GM18861 (cell line): ENCODE results near the gene SNAP91.
"Not testable (repeated sequence)": the region's sequence is repeated elsewhere in the genome, so short reads cannot be mapped to it uniquely, and the experiment has no call there.

Experiments used
- ATAC-seq: cut with Tn5 transposase; IDR thresholded peaks from one replicate; pipeline ENCODE4 v1.9.1; 2021; ENCODE audit not compliant: unreplicated experiment

Gene SNAP91

DNA sequence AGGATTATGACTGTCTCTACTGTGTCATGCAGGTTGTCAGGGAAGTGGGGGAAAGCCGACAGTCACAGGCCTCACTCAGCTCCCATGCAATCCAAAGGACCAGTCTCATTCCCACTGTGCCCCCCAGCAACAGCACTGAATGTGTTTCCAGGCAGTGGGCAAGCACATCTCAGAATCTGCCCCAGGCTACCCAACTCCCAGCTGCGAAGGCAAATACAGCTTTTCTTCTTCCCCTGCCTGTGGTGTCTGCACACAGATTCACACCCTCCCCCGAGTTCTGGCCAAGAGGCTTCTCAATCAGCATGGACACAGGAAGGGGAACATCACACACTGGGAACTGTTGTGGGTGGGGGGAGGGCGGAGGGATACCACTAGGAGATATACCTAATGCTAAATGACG lies 75.3 kb downstream of the SNAP91 start:
- ATAC-seq, result no peak

- ATAC-seq, result no peak
These were observed 75.8 kb downstream of the SNAP91 start for GRCh38 chr6:83633149-83633548.

- ATAC-seq, result not testable (repeated sequence)
These were observed 79.0 kb downstream of the SNAP91 start for GRCh38 chr6:83629908-83630307.

GRCh38 chr6:83615025-83615999 lies 93.6 kb downstream of the SNAP91 start:
- ATAC-seq, result peak; percentile 59

GRCh38 chr6:83613378-83613777 lies 95.5 kb downstream of the SNAP91 start:
- no peak for ATAC-seq

- no peak for ATAC-seq
These were observed 99.7 kb downstream of the SNAP91 start for GRCh38 chr6:83609248-83609647.

DNA sequence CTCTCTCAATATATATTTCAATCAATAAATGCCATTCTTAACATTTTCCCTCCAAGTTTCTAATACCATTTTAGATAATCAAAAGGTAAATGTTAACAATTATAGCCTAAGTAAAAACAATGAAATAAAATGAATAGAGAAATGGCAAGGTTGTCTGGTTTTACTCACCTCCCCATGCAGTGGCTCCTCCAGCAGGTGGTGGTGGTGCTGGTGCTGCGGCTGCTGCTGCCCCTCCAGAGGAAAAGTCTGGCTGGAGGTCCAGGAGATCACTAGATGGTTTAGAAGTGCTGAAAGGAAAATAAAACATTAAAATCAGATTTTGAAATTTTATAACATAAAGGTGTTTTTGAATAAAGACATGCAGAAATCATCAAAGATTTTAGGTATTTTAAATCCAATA lies 103.4 kb downstream of the SNAP91 start:
- ATAC-seq, result no peak

DNA sequence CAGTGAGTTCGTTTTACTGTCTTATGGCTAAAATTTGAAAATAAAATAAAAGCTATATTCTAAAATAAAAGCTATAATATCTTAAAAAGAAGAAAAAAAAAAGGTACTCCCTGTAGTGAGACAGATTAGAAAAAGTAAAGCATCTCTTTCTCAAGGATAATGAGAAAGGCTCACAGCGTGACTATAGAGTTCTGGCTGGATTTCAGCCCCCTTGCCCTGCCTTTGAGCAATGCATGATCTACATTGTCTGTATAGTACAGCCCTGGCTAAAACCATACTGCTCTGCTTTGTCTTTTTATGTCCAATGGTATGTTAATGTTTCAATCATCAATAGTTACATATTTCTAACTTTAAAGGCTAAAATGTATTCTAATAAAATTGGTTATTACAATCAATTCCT lies 105.3 kb downstream of the SNAP91 start:
- no peak for ATAC-seq

GRCh38 chr6:83601119-83601518 lies 107.8 kb downstream of the SNAP91 start:
- no peak for ATAC-seq

DNA sequence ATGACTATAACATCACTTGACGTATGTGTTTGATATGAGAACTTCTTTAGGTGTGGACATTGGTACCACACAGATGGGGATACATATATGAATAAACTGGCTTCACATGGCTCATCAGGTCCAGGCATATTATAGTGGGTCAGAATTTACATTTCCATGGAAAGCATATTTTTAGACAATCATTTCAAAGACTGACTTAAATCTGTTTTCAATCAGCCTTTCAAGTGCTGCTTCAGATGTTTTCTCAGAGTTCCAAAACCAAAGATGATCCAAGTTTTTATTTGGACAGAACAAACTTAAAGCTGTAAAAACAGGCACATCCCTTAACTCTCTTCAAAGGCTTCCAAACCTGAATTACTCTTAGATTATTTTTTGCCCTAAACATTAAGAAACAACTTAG lies 108.4 kb downstream of the SNAP91 start:
- ATAC-seq, result no peak

DNA sequence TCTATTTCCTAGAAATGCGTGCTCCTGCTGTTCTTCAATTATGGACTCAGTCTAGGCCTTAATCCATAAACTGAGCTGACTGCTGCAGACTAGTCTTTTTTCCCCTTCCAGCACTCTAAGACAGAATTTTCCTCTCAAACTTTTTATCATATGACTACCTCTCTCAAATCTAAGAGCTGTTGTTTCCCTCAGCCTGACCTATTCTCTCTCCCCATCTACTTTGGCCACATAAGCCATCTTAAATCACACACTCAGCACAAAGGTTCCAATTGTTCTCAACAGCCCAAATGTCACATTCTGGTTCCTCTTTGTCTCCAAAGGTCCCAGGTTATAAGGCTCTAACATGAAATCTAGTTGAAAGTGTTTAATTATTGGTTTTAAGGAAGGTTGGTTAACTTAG lies 111.4 kb downstream of the SNAP91 start:
- no peak for ATAC-seq

DNA sequence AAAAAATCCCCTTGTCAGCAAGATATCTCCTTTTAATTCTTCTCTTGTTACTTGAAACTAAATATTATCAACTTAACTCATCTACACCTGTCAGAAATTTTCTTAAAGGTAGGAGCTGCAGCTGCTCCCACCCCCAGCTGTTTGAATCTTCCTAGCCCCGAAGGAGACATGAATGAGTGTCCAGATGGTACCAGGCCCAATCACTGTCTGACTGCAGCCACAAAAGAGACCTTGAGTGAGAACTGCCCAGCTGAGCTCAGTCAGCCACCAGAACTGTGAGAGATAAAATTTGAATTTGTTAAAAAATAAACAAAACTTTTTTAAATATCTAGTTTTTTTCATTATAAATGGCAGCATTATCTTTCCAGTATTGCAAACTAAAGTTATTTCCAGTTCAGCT lies 111.8 kb downstream of the SNAP91 start:
- no peak for ATAC-seq

DNA sequence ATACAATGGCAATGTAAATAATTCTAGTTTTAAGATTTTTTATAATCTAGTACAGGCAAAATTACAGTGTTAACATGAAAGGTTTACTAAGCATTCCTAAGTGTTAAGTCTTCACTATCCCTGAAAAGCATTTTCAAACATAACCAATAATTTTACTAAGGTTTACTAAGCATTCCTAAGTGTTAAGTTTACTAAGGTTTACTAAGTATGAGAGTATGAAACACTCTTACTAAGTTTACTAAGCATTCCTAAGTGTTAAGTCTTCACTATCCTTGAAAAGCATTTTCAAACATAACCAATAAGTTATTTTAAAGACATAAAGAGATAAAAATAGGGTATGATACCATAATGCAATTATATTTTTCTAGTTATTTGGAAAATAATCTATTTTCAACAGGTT lies 114.0 kb downstream of the SNAP91 start:
- no peak for ATAC-seq

DNA sequence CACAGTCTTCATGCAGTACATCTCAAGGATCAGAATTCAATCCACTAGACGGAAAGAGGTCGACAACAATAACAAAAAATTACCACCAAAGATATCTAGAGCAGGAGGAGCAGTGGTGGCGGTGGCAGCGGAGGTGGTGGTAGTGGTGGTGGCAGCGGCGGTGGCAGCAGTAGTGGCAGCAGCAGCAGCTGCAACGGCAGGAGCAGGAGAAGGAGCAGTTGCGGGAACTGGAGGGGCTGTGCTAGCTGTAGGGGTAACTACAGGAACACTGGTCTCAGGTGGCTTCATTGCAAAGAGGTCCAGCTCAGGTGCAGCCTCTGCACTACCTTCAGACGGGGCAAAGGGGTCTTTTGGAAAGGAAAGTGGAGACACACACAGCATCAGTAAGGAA lies 115.5 kb downstream of the SNAP91 start:
- no peak for ATAC-seq

DNA sequence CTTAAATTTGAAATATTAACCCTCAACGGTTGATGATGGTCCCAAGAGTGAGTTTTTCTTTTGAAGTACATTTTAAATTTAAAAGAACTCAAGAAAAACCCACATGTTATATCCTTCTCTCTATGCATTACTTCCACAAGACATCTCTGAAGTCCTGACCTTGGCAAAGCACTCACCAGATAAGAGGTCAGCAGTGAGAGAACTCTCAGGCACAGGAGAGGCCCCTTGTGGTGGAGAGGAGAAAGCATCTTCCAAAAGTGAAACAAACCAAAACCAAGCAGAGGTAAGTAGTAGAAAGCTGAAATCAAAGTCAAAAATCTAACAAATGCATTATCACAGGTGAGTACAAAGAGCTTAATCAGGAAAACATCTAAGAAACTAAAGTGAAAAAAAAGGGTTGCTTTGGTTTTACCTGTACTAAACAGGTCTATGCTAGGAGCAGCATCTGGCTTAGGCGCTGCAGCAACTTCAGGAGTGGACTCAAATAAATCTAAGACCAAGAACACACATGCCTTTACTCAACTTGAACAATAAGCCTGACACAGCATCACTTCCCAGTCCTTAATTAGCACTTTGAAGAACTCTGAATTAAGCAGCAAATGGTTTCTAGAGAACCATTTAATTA lies 116.0 kb downstream of the SNAP91 start:
- ATAC-seq, result peak; percentile 97

GRCh38 chr6:83590416-83590815 lies 118.5 kb downstream of the SNAP91 start:
- ATAC-seq, result no peak

DNA sequence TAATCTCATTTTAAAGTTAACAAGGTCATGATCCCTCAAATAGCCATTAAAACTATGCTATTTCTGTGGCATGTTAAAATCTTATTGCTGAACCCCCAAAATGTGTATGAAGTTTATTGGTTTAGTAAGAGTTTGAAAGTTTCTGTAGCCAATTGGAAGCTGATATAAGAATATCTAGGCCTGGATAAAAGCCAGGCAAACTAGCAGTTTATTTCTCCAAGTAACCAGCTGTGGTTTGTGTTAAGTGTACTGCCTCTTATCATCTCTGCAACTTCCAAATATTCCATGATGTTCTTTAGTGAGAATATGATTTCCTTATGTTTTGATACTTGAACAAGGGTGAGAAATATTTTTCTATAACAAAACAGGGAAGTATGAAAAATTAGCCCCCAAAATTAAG lies 119.8 kb downstream of the SNAP91 start:
- ATAC-seq, result no peak

GRCh38 chr6:83578057-83578456 lies 130.8 kb downstream of the SNAP91 start:
- no peak for ATAC-seq

DNA sequence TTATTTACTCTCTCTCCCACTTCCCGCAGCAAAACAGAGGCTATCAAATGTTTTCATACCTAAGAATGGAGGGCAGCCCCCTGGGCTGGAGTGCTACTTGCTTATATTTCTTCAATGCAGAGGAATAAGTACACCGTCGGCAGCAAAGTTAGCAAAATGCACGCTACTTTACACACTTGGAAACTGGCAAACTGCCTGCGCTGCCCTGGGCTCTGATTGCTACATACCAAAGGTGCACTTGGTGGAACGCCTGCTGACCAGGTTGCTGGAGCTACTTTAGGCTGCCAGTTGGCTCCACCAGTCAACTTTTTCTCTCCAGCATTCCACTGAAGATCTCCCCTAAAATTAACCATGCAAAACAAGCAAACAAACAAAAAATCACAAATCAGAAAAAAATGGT lies 134.1 kb downstream of the SNAP91 start:
- ATAC-seq, result no peak

DNA sequence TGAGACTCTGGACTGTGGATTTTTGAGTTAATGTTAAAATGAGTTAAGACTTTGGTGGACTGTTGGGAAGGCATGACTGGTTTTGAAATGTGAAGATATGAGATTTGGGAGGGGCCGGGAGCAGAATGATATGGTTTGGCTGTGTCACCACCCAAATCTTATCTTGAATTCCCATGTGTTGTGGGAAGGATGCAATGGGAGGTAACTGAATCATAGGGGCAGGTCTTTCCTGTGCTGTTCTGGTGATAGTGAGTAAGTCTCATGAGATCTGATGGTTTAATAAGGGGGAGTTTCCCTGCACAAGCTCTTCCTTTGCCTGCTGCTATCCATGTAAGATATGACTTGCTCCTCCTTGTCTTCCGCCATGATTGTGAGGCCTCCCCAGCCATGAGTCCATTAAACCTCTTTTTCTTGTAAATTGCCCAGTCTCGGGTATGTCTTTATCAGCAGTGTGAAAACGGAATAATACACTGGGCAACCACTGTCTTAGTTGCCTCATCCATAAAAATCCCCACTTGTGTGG lies 137.2 kb downstream of the SNAP91 start:
- not testable (repeated sequence) for ATAC-seq

- ATAC-seq, result no peak
These were observed 149.9 kb downstream of the SNAP91 start for GRCh38 chr6:83558975-83559374.

DNA sequence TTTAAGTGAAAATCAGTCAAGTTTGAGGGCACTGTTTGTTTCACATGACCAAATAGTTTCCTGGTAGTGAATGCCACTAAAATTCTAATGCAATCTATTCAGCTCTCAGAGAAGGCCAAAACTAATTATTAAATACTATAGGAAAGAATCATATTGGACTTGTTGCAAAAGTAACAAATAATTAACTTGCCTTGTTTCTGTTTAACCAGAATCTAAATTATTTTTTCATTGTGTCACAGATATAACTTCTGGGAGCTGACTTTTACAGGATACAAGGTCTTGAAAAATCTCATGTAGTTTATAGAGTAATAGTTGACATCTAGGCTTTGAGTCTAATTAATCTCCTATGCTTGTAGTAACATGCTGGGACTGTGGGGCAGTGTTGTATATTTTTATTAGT lies 152.0 kb downstream of the SNAP91 start:
- ATAC-seq, result no peak
